Endometrial microvascular endothelial cells (primary cell): ENCODE measurements around the gene WASF3. TPM values are rescaled to one million over a fixed set of nuclear protein-coding genes. Genes with fewer than 3 reads are reported as not detected.

Experiments used
- in situ Hi-C: cut with HindIII; loops from 2 replicates; pipeline ENCODE4 v1.10.0; 2017; ENCODE audit warnings: low sequenced_read_pairs, low pct_unique_long_range_greater_than_20kb; ENCODE audit errors: inconsistent ontology term
- total RNA-seq: library from RNA; depleted of rRNA; stranded (reverse); fragments of >200 nt; gene quantifications from one replicate; pipeline ENCODE4 v1.2.3, GENCODE V29; 2015; ENCODE audit errors: inconsistent ontology term

WASF3 gene
- total RNA-seq, 1 donor from 2014 or later = 1.1 TPM

- in situ Hi-C loops = no loop called here
These were observed 26.2 kb downstream of the WASF3 start for GRCh38 chr13:26583662-26584061.

- in situ Hi-C loops = no loop called here
These were observed 27.2 kb downstream of the WASF3 start for GRCh38 chr13:26584713-26585112.

GRCh38 chr13:26585136-26585535 lies 27.7 kb downstream of the WASF3 start:
- in situ Hi-C loops = no loop called here

- in situ Hi-C loops = no loop called here
These were observed 29.8 kb downstream of the WASF3 start for GRCh38 chr13:26587251-26587650.

- in situ Hi-C loops = no loop called here
These were observed 31.7 kb downstream of the WASF3 start for GRCh38 chr13:26589226-26589625.

- in situ Hi-C loops = no loop called here
These were observed 32.3 kb downstream of the WASF3 start for GRCh38 chr13:26589754-26590153.

- in situ Hi-C loops = no loop called here
These were observed 32.9 kb downstream of the WASF3 start for GRCh38 chr13:26590379-26590778.

GRCh38 chr13:26590951-26591350 lies 33.5 kb downstream of the WASF3 start:
- in situ Hi-C loops = no loop called here

- in situ Hi-C loops = no loop called here
These were observed 34.2 kb downstream of the WASF3 start for GRCh38 chr13:26591672-26592071.

- in situ Hi-C loops = no loop called here
These were observed 36.2 kb downstream of the WASF3 start for GRCh38 chr13:26593661-26594060.

- in situ Hi-C loops = no loop called here
These were observed 36.9 kb downstream of the WASF3 start for GRCh38 chr13:26594363-26594762.

- in situ Hi-C loops = no loop called here
These were observed 39.0 kb downstream of the WASF3 start for GRCh38 chr13:26596458-26596857.

- in situ Hi-C loops = no loop called here
These were observed 41.9 kb downstream of the WASF3 start for GRCh38 chr13:26599403-26599802.

GRCh38 chr13:26599860-26600259 lies 42.4 kb downstream of the WASF3 start:
- in situ Hi-C loops = no loop called here

GRCh38 chr13:26600343-26600742 lies 42.9 kb downstream of the WASF3 start:
- in situ Hi-C loops = no loop called here

GRCh38 chr13:26601669-26602068 lies 44.2 kb downstream of the WASF3 start:
- in situ Hi-C loops = no loop called here

- in situ Hi-C loops = no loop called here
These were observed 45.3 kb downstream of the WASF3 start for GRCh38 chr13:26602783-26603182.

- in situ Hi-C loops = no loop called here
These were observed 47.5 kb downstream of the WASF3 start for GRCh38 chr13:26604784-26605545.

- in situ Hi-C loops = no loop called here
These were observed 48.4 kb downstream of the WASF3 start for GRCh38 chr13:26605845-26606244.

GRCh38 chr13:26606631-26607030 lies 49.1 kb downstream of the WASF3 start:
- in situ Hi-C loops = no loop called here

GRCh38 chr13:26614721-26615120 lies 57.2 kb downstream of the WASF3 start:
- in situ Hi-C loops = no loop called here
